Upper lobe of left lung (tissue), 6 donors: Measurements from ENCODE around the gene ILF3. TPM values are rescaled to one million over a fixed set of nuclear protein-coding genes. Genes with fewer than 3 reads are reported as not detected.

ENCODE experiments used
- ATAC-seq, 2 donors: fragments of 200-7000 bp; cut with Tn5 transposase; one replicate each; pipeline ENCODE4 v1.9.1; 2022; ENCODE audit warnings: mild to moderate bottlenecking in 2 of 2, moderate library complexity in 2 of 2; ENCODE audit not compliant: low FRiP score in 2 of 2
- DNase-seq, 2 donors: peaks; one replicate each; pipeline ENCODE4 v3.0.0-alpha.2; 2019 to 2020
- H3K27ac ChIP-seq, 4 donors: fragments of 200-600 bp; sonication (generic); one replicate each; pipeline ENCODE4 v1.5.1; 2016 to 2019
- H3K27me3 ChIP-seq, 4 donors: fragments of 200-600 bp; sonication (generic); one replicate each; pipeline ENCODE4 v1.5.1; 2017 to 2019
- H3K36me3 ChIP-seq, 4 donors: fragments of 200-600 bp; sonication (generic); one replicate each; pipeline ENCODE4 v1.5.1; 2016 to 2019
- H3K4me1 ChIP-seq, 4 donors: fragments of 200-600 bp; sonication (generic); one replicate each; pipeline ENCODE4 v1.5.1; 2018 to 2019
- H3K4me3 ChIP-seq, 4 donors: fragments of 200-600 bp; sonication (generic); one replicate each; pipeline ENCODE4 v1.5.1; 2017 to 2019; ENCODE audit warnings: mild to moderate bottlenecking in 2 of 4, moderate library complexity in 1 of 4
- H3K9me3 ChIP-seq, 4 donors: fragments of 200-600 bp; sonication (generic); one replicate each; pipeline ENCODE4 v1.5.1; 2018 to 2019
- CTCF ChIP-seq, 6 experiments: fragments of 450-650 bp in 4 of 6; fragments of 200-600 bp in 2 of 6; sonication (generic) in 2 of 6; IDR thresholded peaks; one replicate each; pipeline ENCODE4 v1.5.1; 2016 to 2019; ENCODE audit warnings: antibody characterized with exemption in 6 of 6
- EP300 ChIP-seq, 4 donors: sonication (generic); formaldehyde crosslinking; IDR thresholded peaks; one replicate each; pipeline ENCODE4 v1.5.1; 2017; ENCODE audit warnings: antibody characterized with exemption in 4 of 4, control low read depth in 2 of 4
- POLR2A ChIP-seq, 4 donors: fragments of 450-650 bp; IDR thresholded peaks; one replicate each; pipeline ENCODE4 v1.5.1; 2016 to 2017; ENCODE audit warnings: antibody characterized with exemption in 4 of 4, mild to moderate bottlenecking in 2 of 4
- POLR2AphosphoS5 ChIP-seq, 2 donors: sonication (generic); formaldehyde crosslinking; IDR thresholded peaks; one replicate each; pipeline ENCODE4 v1.5.1; 2017; ENCODE audit warnings: antibody characterized with exemption in 2 of 2
- WGBS, 2 donors: methylation state at CpG; one replicate each; pipeline ENCODE4 v1.1.5; 2017 to 2018; 5-methylcytosine and 5-hydroxymethylcytosine counted together
- total RNA-seq, 6 donors: library from RNA; depleted of rRNA in 4 of 6; stranded (reverse); fragments of >200 nt in 4 of 6; gene quantifications; one replicate each; pipeline versions ENCODE4 v1.1.0 to v1.2.1, GENCODE V29; 2016 to 2021
- donor health status: DM: no; HTN: no; CAD: no; lungs with moderate emphysema.
- donor health status: DM: no; HTN: yes; CAD: no; lungs with severe emphysema.

ILF3 gene
- total RNA-seq, 6 donors from 2014 or later, result 121 to 193 (median 169) TPM

- Histone ChIP-seq H3K9me3 (no peaks in the 10 kb centered on the region), H3K27ac (peak overlapping the region in 1 of 4 donors; percentile 40), H3K36me3 (peaks cover 59 to 88% (median 80%) of the 10 kb centered on the region in 4 donors), H3K27me3 (no peaks in the 10 kb centered on the region), H3K4me3 (no peak overlapping the region), H3K4me1 (peaks cover 18 to 61% (median 39%) of the 10 kb centered on the region in 4 donors)
- TF ChIP-seq CTCF (IDR thresholded peaks at IDR 0.05), result no peak
- no peak for TF ChIP-seq POLR2A (IDR thresholded peaks at IDR 0.05)
- peak in 1 of 2 donors; percentile 43 for ATAC-seq
- DNase-seq, result no peak
- WGBS, 2 donors, result 65 to 80% methylated on average over 8 of the region's 8 CpGs
Measured at GRCh38 chr19:10639836-10640235, 14.3 kb upstream of the ILF3 start.

GRCh38 chr19:10640361-10640760, 13.8 kb upstream of the ILF3 start:
- Histone ChIP-seq H3K9me3 (no peaks in the 10 kb centered on the region), H3K4me1 (peaks cover 18 to 57% (median 37%) of the 10 kb centered on the region in 4 donors), H3K4me3 (no peak overlapping the region), H3K27me3 (no peaks in the 10 kb centered on the region), H3K36me3 (peaks cover 53 to 83% (median 75%) of the 10 kb centered on the region in 4 donors), H3K27ac (peak overlapping the region in 1 of 4 donors; percentile 3)
- ATAC-seq, result no peak
- 70 to 86% methylated on average over 2 of the region's 2 CpGs for whole genome bisulfite sequencing, 2 donors
- DNase-seq, result no peak
- TF ChIP-seq POLR2AphosphoS5 (IDR thresholded peaks at IDR 0.05), result no peak
- no peak for TF ChIP-seq EP300 (IDR thresholded peaks at IDR 0.05)
- TF ChIP-seq CTCF (IDR thresholded peaks at IDR 0.05), result no peak
- TF ChIP-seq POLR2A (IDR thresholded peaks at IDR 0.05), result no peak

GRCh38 chr19:10641248-10641647, 12.9 kb upstream of the ILF3 start:
- ATAC-seq (no peak), DNase-seq (no peak)
- TF ChIP-seq POLR2A (IDR thresholded peaks at IDR 0.05) (no peak), POLR2AphosphoS5 (IDR thresholded peaks at IDR 0.05) (no peak)
- Histone ChIP-seq H3K27me3 (no peaks in the 10 kb centered on the region), H3K27ac (no peak overlapping the region), H3K36me3 (peaks cover 45 to 74% (median 67%) of the 10 kb centered on the region in 4 donors), H3K4me1 (peaks cover 18 to 54% (median 34%) of the 10 kb centered on the region in 4 donors), H3K4me3 (no peak overlapping the region), H3K9me3 (no peaks in the 10 kb centered on the region)
- WGBS, 2 donors, result 78 to 80% methylated on average over 4 of the region's 4 CpGs

- WGBS, 2 donors, result 61 to 71% methylated on average over 17 to 22 of the region's 25 CpGs
- DNase-seq (peak in 1 of 2 donors; percentile 61), ATAC-seq (no peak)
- Histone ChIP-seq H3K4me1 (peaks cover 18 to 47% (median 33%) of the 10 kb centered on the region in 4 donors), H3K9me3 (no peaks in the 10 kb centered on the region), H3K36me3 (peaks cover 38 to 61% (median 54%) of the 10 kb centered on the region in 4 donors), H3K27me3 (no peaks in the 10 kb centered on the region), H3K4me3 (no peak overlapping the region), H3K27ac (peak overlapping the region; percentile 1 to 75 (median 47))
- TF ChIP-seq POLR2A (IDR thresholded peaks at IDR 0.05), result no peak
- TF ChIP-seq EP300 (IDR thresholded peaks at IDR 0.05), result no peak
- TF ChIP-seq POLR2AphosphoS5 (IDR thresholded peaks at IDR 0.05), result no peak
- no peak for TF ChIP-seq CTCF (IDR thresholded peaks at IDR 0.05)
Measured at GRCh38 chr19:10642473-10643171, 11.5 kb upstream of the ILF3 start.

- Histone ChIP-seq H3K36me3 (peaks cover 32 to 53% (median 46%) of the 10 kb centered on the region in 4 donors), H3K9me3 (no peaks in the 10 kb centered on the region), H3K27me3 (no peaks in the 10 kb centered on the region), H3K4me1 (peaks cover 18 to 44% (median 29%) of the 10 kb centered on the region in 4 donors), H3K4me3 (no peak overlapping the region), H3K27ac (peak overlapping the region; percentile 51 to 75 (median 56))
- DNase-seq (no peak), ATAC-seq (no peak)
- TF ChIP-seq EP300 (IDR thresholded peaks at IDR 0.05) (no peak), POLR2AphosphoS5 (IDR thresholded peaks at IDR 0.05) (no peak), POLR2A (IDR thresholded peaks at IDR 0.05) (no peak), CTCF (IDR thresholded peaks at IDR 0.05) (no peak)
- 44 to 49% methylated on average over 18 to 20 of the region's 21 CpGs for WGBS, 2 donors
Measured at GRCh38 chr19:10643172-10643967, 10.8 kb upstream of the ILF3 start.
